HUES6 (cell line): Measurements from ENCODE around the gene PRDM12.

Experiments used
- H3K27ac ChIP-seq: 2 replicates; pipeline ENCODE4 v1.7.0; 2013; ENCODE audit warnings: low read depth, mild to moderate bottlenecking, low read length, inconsistent platforms
- H3K27me3 ChIP-seq: 2 replicates; pipeline ENCODE4 v1.6.1; 2013; ENCODE audit warnings: low read length; ENCODE audit not compliant: control insufficient read depth, insufficient read depth
- H3K36me3 ChIP-seq: 2 replicates; pipeline ENCODE4 v1.6.1; 2013; ENCODE audit warnings: low read length; ENCODE audit not compliant: control insufficient read depth, insufficient read depth
- H3K4me1 ChIP-seq: 2 replicates; pipeline ENCODE4 v1.6.1; 2013; ENCODE audit warnings: low read length; ENCODE audit not compliant: control insufficient read depth, insufficient read depth
- H3K4me3 ChIP-seq: 2 replicates; pipeline ENCODE4 v1.5.1; 2013; ENCODE audit warnings: low read depth, low read length
- H3K9ac ChIP-seq: one replicate; pipeline ENCODE4 v1.6.1; 2013; ENCODE audit warnings: mild to moderate bottlenecking, low read length
- H3K9me3 ChIP-seq: 2 replicates; pipeline ENCODE4 v1.6.1; 2013; ENCODE audit warnings: low read depth, low read length; ENCODE audit not compliant: control insufficient read depth, insufficient read depth

Gene PRDM12

GRCh38 chr9:130660326-130660682, 4.1 kb upstream of the PRDM12 start:
- H3K4me3 ChIP-seq: peak overlapping the region; percentile 52
- H3K9ac ChIP-seq: no peak overlapping the region
- H3K9me3 ChIP-seq: peaks cover 8% of the 10 kb centered on the region
- peaks cover 100% of the 10 kb centered on the region for H3K27me3 ChIP-seq
- H3K27ac ChIP-seq: no peak overlapping the region
- no peaks in the 10 kb centered on the region for H3K36me3 ChIP-seq
- H3K4me1 ChIP-seq: peaks cover 21% of the 10 kb centered on the region

GRCh38 chr9:130660683-130661450, 3.5 kb upstream of the PRDM12 start:
- Histone ChIP-seq H3K9me3 (peaks cover 8% of the 10 kb centered on the region), H3K4me1 (peaks cover 25% of the 10 kb centered on the region), H3K4me3 (peak overlapping the region; percentile 52), H3K27me3 (peaks cover 100% of the 10 kb centered on the region), H3K9ac (no peak overlapping the region), H3K27ac (no peak overlapping the region), H3K36me3 (no peaks in the 10 kb centered on the region)

DNA sequence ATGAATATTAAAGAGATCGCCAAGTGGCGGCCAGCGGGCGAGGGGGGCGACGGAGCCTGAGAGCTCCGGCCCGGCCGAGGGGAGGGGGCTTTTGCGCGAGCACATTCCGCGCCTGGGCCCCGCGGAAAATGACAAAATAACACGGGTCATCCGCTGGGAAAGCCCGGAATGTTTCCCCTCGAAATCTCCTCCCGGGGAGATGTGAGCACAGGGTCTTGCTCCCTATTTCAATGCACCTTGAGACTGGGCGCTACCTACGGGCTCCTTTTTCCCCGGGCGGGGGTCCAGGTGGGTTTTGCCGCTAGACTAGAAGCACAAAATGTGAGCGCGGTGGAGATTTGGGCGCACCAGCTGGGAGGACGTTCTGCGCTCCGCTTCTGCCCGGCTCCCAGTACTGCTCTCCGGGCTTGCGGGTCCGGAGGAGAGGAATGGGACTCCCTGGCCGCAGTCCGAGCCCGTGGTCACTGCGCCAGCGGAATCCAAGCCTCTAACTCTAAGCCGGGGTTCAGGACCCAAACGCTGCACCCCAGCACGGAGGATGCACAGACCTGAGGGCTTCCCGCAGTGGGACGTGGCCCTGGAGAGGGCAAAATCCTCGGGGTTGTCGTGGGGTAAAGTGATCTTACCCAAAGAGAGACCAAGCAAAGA, 2.8 kb upstream of the PRDM12 start:
- peaks cover 100% of the 10 kb centered on the region for H3K27me3 ChIP-seq
- H3K9ac ChIP-seq: no peak overlapping the region
- H3K4me1 ChIP-seq: peaks cover 32% of the 10 kb centered on the region
- H3K36me3 ChIP-seq: no peaks in the 10 kb centered on the region
- no peak overlapping the region for H3K27ac ChIP-seq
- H3K9me3 ChIP-seq: peaks cover 8% of the 10 kb centered on the region
- peak overlapping the region; percentile 52 for H3K4me3 ChIP-seq

- Histone ChIP-seq H3K9ac (no peak overlapping the region), H3K27me3 (peaks cover 100% of the 10 kb centered on the region), H3K4me3 (peak overlapping the region; percentile 56), H3K36me3 (no peaks in the 10 kb centered on the region), H3K9me3 (peaks cover 8% of the 10 kb centered on the region), H3K4me1 (peaks cover 32% of the 10 kb centered on the region), H3K27ac (no peak overlapping the region)
Measured at GRCh38 chr9:130662099-130662969, 2.1 kb upstream of the PRDM12 start.

- peaks cover 100% of the 10 kb centered on the region for H3K27me3 ChIP-seq
- no peaks in the 10 kb centered on the region for H3K36me3 ChIP-seq
- peaks cover 32% of the 10 kb centered on the region for H3K4me1 ChIP-seq
- peaks cover 8% of the 10 kb centered on the region for H3K9me3 ChIP-seq
- H3K9ac ChIP-seq: no peak overlapping the region
- no peak overlapping the region for H3K27ac ChIP-seq
- H3K4me3 ChIP-seq: peak overlapping the region; percentile 56; the same call in 1 of the 2 replicates
Measured at GRCh38 chr9:130662970-130663257, 1.5 kb upstream of the PRDM12 start.

GRCh38 chr9:130663258-130663976, 977 bp upstream of the PRDM12 start:
- Histone ChIP-seq H3K27ac (no peak overlapping the region), H3K9ac (no peak overlapping the region), H3K4me3 (peak overlapping the region; percentile 56), H3K4me1 (peaks cover 32% of the 10 kb centered on the region), H3K36me3 (no peaks in the 10 kb centered on the region), H3K27me3 (peaks cover 100% of the 10 kb centered on the region), H3K9me3 (peaks cover 7% of the 10 kb centered on the region)

DNA sequence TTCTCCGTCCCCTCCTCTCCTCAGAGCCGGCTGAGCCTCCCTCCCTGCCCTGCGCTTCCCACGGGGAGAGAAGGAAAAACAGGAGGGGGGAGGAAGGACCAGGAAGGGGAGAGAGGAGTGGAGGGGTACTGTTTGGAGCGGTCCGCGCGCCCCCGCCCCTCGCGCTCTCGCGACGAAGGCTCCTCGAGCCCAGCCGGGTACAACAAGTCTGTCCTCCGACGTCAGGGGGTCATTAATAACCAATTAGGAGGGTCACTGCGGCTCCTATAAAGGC, 480 bp upstream of the PRDM12 start:
- H3K9ac ChIP-seq: no peak overlapping the region
- no peaks in the 10 kb centered on the region for H3K36me3 ChIP-seq
- H3K4me3 ChIP-seq: peak overlapping the region; percentile 56
- peaks cover 100% of the 10 kb centered on the region for H3K27me3 ChIP-seq
- H3K27ac ChIP-seq: no peak overlapping the region
- H3K4me1 ChIP-seq: peaks cover 32% of the 10 kb centered on the region
- H3K9me3 ChIP-seq: peaks cover 2% of the 10 kb centered on the region

DNA sequence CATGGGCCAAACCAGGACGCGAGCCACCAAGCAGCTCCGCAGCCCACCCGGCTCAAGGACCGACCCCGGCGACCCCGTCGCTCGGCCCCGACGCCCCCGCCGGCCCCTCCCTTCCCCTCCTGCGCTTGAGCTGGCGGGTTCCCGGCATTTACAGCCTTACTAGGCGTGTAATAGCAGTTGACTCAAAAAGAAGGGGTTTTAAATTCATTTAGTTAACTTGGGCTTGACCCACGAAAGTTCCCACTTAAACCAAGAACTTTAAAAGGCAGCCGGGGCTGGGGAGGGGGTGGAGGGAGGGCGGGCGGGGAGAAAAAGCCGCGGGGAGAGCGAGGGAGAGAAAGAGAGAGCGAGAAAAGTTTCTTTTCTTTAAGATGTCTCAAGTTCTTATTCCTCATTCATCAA, 636 bp downstream of the PRDM12 start:
- H3K27me3 ChIP-seq: peaks cover 93% of the 10 kb centered on the region
- no peak overlapping the region for H3K9ac ChIP-seq
- no peak overlapping the region for H3K27ac ChIP-seq
- peak overlapping the region; percentile 56 for H3K4me3 ChIP-seq
- no peaks in the 10 kb centered on the region for H3K9me3 ChIP-seq
- no peaks in the 10 kb centered on the region for H3K36me3 ChIP-seq
- peaks cover 32% of the 10 kb centered on the region for H3K4me1 ChIP-seq

- Histone ChIP-seq H3K36me3 (no peaks in the 10 kb centered on the region), H3K4me1 (peaks cover 32% of the 10 kb centered on the region), H3K27ac (no peak overlapping the region), H3K9me3 (no peaks in the 10 kb centered on the region), H3K27me3 (peaks cover 93% of the 10 kb centered on the region), H3K4me3 (peak overlapping the region; percentile 44), H3K9ac (no peak overlapping the region)
Measured at GRCh38 chr9:130665431-130666392, 1.3 kb downstream of the PRDM12 start.
